Breast epithelium (tissue), 3 donors: ENCODE data around the gene RIPOR3.

ENCODE experiments used
- CTCF ChIP-seq, 3 donors: fragments of 450-650 bp; IDR thresholded peaks; one replicate each; pipeline ENCODE4 v1.5.1; 2016 to 2017; ENCODE audit warnings: antibody characterized with exemption in 3 of 3, mild to moderate bottlenecking in 3 of 3, moderate library complexity in 3 of 3
- POLR2A ChIP-seq: fragments of 450-650 bp; IDR thresholded peaks from one replicate; pipeline ENCODE4 v1.6.1; 2016; ENCODE audit warnings: antibody characterized with exemption, mild to moderate bottlenecking, moderate library complexity

GRCh38 chr20:50682947-50683530, 8.3 kb downstream of the RIPOR3 start:
- TF ChIP-seq CTCF (IDR thresholded peaks at IDR 0.05), result no peak
- no peak for TF ChIP-seq POLR2A
